ENCODE data around the gene APOBR.

Gene APOBR

DNA sequence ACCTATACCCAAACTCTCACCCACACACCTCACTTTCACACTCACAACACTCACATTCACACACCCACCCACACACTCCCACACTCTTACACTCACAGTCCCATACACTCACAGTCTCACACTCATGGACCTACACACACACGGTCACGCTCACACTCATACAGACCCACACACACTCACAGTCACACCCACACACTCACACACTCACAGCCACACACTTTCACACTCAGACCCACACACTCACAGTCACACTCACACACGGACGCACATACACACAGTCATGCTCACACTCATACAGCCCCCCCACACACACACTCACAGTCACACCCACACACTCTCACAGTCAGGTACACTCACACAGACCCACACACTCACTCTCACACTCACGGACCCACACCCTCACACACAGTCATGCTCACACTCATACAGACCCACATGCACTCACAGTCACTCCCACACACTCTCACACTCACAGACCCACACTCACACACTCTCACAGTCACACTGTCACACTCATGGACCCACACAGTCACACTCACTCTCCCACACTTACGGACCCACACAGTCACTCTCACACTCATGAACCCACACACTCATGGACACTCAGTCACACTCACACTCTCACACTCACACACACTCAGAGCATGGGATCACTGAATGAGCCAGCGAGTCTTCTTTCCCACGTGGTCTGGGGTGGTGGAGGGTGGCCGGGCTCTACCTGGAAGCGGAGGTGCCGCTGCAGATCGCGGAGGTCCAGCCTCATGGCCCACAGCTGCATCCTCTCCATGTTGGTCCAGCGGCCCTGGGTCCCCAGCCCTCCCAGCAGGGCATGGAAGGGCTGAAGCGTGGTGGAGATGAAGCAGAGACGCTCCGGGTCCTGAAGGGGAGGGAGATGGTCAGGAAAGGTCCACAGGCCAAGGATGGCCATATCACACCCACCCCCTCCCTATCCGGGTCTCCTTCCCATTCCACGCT, 7.1 kb downstream of the APOBR start:
- Histone ChIP-seq H4K20me1 (ENCODE audit: control insufficient read depth, insufficient read depth, low read depth, low read length) (no peaks in the 10 kb centered on the region), H3K4me2 (ENCODE audit: low read length) (no peak overlapping the region), H3K4me3 (ENCODE audit: low read length) (no peak overlapping the region), H3K36me3 (ENCODE audit: control insufficient read depth, low read length) (no peaks in the 10 kb centered on the region), H3K27me3 (ENCODE audit: control insufficient read depth, low read length) (peaks cover 28% of the 10 kb centered on the region), H3F3A (ENCODE audit: control insufficient read depth, insufficient read depth) (no peaks in the 10 kb centered on the region), H3K79me2 (ENCODE audit: control insufficient read depth, low read length) (no peaks in the 10 kb centered on the region), H3K4me1 (ENCODE audit: control insufficient read depth, low read length) (0 out of 2 replicates have a peak, but pooled peaks cover under 1% of the 10 kb centered on the region), H3K27ac (ENCODE audit: low read depth, low read length) (no peak overlapping the region), H3K9me3 (ENCODE audit: control insufficient read depth, insufficient read depth, low read length) (no peaks in the 10 kb centered on the region), H3K9me2 (replicated peaks; ENCODE audit: control insufficient read depth, low read length) (no peaks in the 10 kb centered on the region)
- no peak for TF ChIP-seq EZH2phosphoT487 (IDR thresholded peaks at IDR 0.05; ENCODE audit: borderline replicate concordance, low read length)
- TF ChIP-seq, protein P1, sequence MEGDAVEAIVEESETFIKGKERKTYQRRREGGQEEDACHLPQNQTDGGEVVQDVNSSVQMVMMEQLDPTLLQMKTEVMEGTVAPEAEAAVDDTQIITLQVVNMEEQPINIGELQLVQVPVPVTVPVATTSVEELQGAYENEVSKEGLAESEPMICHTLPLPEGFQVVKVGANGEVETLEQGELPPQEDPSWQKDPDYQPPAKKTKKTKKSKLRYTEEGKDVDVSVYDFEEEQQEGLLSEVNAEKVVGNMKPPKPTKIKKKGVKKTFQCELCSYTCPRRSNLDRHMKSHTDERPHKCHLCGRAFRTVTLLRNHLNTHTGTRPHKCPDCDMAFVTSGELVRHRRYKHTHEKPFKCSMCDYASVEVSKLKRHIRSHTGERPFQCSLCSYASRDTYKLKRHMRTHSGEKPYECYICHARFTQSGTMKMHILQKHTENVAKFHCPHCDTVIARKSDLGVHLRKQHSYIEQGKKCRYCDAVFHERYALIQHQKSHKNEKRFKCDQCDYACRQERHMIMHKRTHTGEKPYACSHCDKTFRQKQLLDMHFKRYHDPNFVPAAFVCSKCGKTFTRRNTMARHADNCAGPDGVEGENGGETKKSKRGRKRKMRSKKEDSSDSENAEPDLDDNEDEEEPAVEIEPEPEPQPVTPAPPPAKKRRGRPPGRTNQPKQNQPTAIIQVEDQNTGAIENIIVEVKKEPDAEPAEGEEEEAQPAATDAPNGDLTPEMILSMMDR (IDR thresholded peaks at IDR 0.05; ENCODE audit: low read depth, low read length, poor library complexity, severe bottlenecking): no peak

DNA sequence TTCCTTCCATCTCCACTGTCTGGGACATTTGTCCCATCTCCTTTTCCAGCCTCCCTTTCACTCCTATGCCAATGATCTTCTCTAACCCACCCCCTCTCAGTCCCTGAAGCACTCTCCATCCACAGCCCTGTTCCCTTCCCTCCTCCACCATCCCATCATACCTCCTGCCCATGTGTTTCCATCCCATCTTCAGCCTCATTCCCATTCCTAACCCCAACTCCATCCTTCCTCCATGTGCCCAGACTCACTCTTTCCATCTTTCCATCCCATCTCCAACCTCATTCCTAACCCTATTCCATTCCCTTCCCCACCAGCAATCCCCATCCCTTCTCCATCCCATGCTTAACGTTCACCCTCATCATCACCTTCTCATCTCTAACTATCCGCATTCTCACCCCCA, 7.8 kb downstream of the APOBR start:
- H3F3A ChIP-seq (ENCODE audit: control insufficient read depth, insufficient read depth): no peaks in the 10 kb centered on the region
- H3K27ac ChIP-seq (ENCODE audit: low read depth, low read length): no peak overlapping the region
- H3K4me2 ChIP-seq (ENCODE audit: low read length): no peak overlapping the region
- no peaks in the 10 kb centered on the region for H4K20me1 ChIP-seq (ENCODE audit: control insufficient read depth, insufficient read depth, low read depth, low read length)
- H3K4me1 ChIP-seq (ENCODE audit: control insufficient read depth, low read length): 0 out of 2 replicates have a peak, but pooled peaks cover 5% of the 10 kb centered on the region
- no peaks in the 10 kb centered on the region for H3K36me3 ChIP-seq (ENCODE audit: control insufficient read depth, low read length)
- no peak overlapping the region for H3K4me3 ChIP-seq (ENCODE audit: low read length)
- no peaks in the 10 kb centered on the region for H3K9me3 ChIP-seq (ENCODE audit: control insufficient read depth, insufficient read depth, low read length)
- H3K9me2 ChIP-seq (replicated peaks; ENCODE audit: control insufficient read depth, low read length): no peaks in the 10 kb centered on the region
- H3K79me2 ChIP-seq (ENCODE audit: control insufficient read depth, low read length): no peaks in the 10 kb centered on the region
- TF ChIP-seq EZH2phosphoT487 (IDR thresholded peaks at IDR 0.05; ENCODE audit: borderline replicate concordance, low read length): no peak
- TF ChIP-seq, protein P1 (IDR thresholded peaks at IDR 0.05; ENCODE audit: low read depth, low read length, poor library complexity, severe bottlenecking): no peak
- peaks cover 36% of the 10 kb centered on the region for H3K27me3 ChIP-seq (ENCODE audit: control insufficient read depth, low read length)

DNA sequence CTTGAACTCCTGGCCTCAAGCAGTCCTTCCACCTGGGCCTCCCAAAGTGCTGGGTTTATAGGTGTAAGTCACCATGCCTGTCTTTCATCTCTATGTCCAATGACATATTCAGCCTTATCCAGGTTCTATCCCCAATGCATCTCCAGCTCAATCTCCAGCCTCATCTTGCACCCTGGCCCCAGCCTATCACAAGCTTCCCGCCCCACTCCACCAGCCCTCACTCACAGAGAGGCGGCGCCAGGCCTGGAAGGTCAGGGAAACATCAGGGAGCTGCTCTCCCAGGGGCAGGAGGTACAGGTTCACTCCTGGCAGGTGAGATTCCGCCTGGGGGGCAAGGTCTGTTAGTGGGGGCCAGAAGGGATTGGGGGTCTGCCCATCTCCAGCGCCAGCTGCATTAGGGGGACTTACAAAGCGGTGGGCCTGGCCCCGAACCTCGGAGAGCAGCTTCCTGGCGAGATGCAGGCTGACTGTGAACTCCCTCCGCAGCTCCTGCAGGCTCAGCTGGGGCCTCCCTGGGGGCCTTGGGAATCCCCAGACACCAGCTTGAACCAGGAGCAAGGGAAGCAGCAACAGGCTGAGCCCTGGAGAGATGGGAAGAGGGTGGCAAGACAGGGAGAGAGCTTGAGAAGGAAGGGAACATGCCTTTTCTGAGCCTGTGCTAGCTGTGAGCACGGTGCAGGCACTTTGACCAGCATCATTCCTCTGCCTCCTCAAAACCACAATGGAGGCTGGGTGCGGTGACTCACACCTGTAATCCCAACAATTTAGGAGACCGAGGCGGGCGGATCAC, 9.2 kb downstream of the APOBR start:
- no peaks in the 10 kb centered on the region for H3K9me2 ChIP-seq (replicated peaks; ENCODE audit: control insufficient read depth, low read length)
- H3K9me3 ChIP-seq (ENCODE audit: control insufficient read depth, insufficient read depth, low read length): no peaks in the 10 kb centered on the region
- no peaks in the 10 kb centered on the region for H3K36me3 ChIP-seq (ENCODE audit: control insufficient read depth, low read length)
- H3K4me3 ChIP-seq (ENCODE audit: low read length): no peak overlapping the region
- no peaks in the 10 kb centered on the region for H4K20me1 ChIP-seq (ENCODE audit: control insufficient read depth, insufficient read depth, low read depth, low read length)
- H3F3A ChIP-seq (ENCODE audit: control insufficient read depth, insufficient read depth): no peaks in the 10 kb centered on the region
- H3K4me2 ChIP-seq (ENCODE audit: low read length): no peak overlapping the region
- peaks cover 15% of the 10 kb centered on the region for H3K4me1 ChIP-seq (ENCODE audit: control insufficient read depth, low read length)
- peaks cover 42% of the 10 kb centered on the region for H3K27me3 ChIP-seq (ENCODE audit: control insufficient read depth, low read length)
- no peaks in the 10 kb centered on the region for H3K79me2 ChIP-seq (ENCODE audit: control insufficient read depth, low read length)
- H3K27ac ChIP-seq (ENCODE audit: low read depth, low read length): no peak overlapping the region
- no peak for TF ChIP-seq EZH2phosphoT487 (IDR thresholded peaks at IDR 0.05; ENCODE audit: borderline replicate concordance, low read length)
- TF ChIP-seq, protein P1 (IDR thresholded peaks at IDR 0.05; ENCODE audit: low read depth, low read length, poor library complexity, severe bottlenecking): no peak
